Posterior vena cava (tissue), 2 donors: ENCODE measurements around the gene ITLN2. TPM values are rescaled to one million over a fixed set of nuclear protein-coding genes. Genes with fewer than 3 reads are reported as not detected.
"Not testable (repeated sequence)": the region's sequence is repeated elsewhere in the genome, so short reads cannot be mapped to it uniquely, and the experiment has no call there.

Experiments used
- DNase-seq: peaks from one replicate; pipeline ENCODE4 v3.0.0-alpha.2; 2020; ENCODE audit warnings: low spot score
- intact Hi-C, 2 donors: fragments of 100-400 bp; cut with DNase I; formaldehyde crosslinking; loops; one replicate each; pipeline versions ENCODE4 v1.14.1 to v1.14.2; 2022 to 2023
- total RNA-seq, 2 donors: library from RNA; stranded (reverse); fragmentation: NEBNext Ultra II Directional; extraction: Animal tissue kit (Norgen Biotek cat#: 25700); gene quantifications; one replicate each; pipeline ENCODE4 v1.2.1, GENCODE V29; 2021
- donor health status: DM: yes; HTN: yes; CAD: no.
- donor health status: DM: yes; HTN: yes; CAD: no.

Gene ITLN2
- total RNA-seq, 2 donors from 2014 or later = not detected

GRCh38 chr1:160911925-160912324 lies 42.7 kb downstream of the ITLN2 start:
- intact Hi-C loops = no loop called here
- no peak for DNase-seq

GRCh38 chr1:160911441-160911840 lies 43.2 kb downstream of the ITLN2 start:
- no peak for DNase-seq
- intact Hi-C loops = no loop called here

- intact Hi-C loops = no loop called here
- no peak for DNase-seq
Observed at GRCh38 chr1:160910170-160910750, 44.3 kb downstream of the ITLN2 start.

GRCh38 chr1:160907976-160908375 lies 46.6 kb downstream of the ITLN2 start:
- intact Hi-C loops = no loop called here
- DNase-seq = no peak

GRCh38 chr1:160905617-160905989 lies 49.0 kb downstream of the ITLN2 start:
- no peak for DNase-seq
- intact Hi-C loops = no loop called here

- intact Hi-C loops = no loop called here
Observed at GRCh38 chr1:160904783-160905616, 49.6 kb downstream of the ITLN2 start.

GRCh38 chr1:160902251-160902650 lies 52.4 kb downstream of the ITLN2 start:
- intact Hi-C loops = not testable (repeated sequence)

More at GRCh38 chr1:160904783-160905616, 49.6 kb downstream of the ITLN2 start:
- DNase-seq = no peak

GRCh38 chr1:160901768-160902167 lies 52.8 kb downstream of the ITLN2 start:
- no peak for DNase-seq
- intact Hi-C loops = no loop called here

More at GRCh38 chr1:160902251-160902650, 52.4 kb downstream of the ITLN2 start:
- not testable (repeated sequence) for DNase-seq

GRCh38 chr1:160900683-160901082 lies 53.9 kb downstream of the ITLN2 start:
- intact Hi-C loops, DNase-seq: not testable (repeated sequence)

Other genes starting within 250 kb of the ITLN2 start
- 1 to 10 TPM; 3.3 to 5.6 TPM for gene CD48, start 243.0 kb downstream of the ITLN2 start, total RNA-seq
- gene SLAMF7, start 215.6 kb downstream of the ITLN2 start, total RNA-seq = under 1 TPM; 0.69 to 0.81 TPM
- gene LY9, start 158.6 kb downstream of the ITLN2 start, total RNA-seq = under 1 TPM; 0.32 to 0.52 TPM
- under 1 TPM; 0.48 to 0.65 TPM for gene CD244, start 91.9 kb downstream of the ITLN2 start, total RNA-seq
- under 1 TPM; 0.29 to 0.60 TPM for gene ITLN1, start 69.6 kb downstream of the ITLN2 start, total RNA-seq
- gene F11R, start 66.3 kb upstream of the ITLN2 start, total RNA-seq = 10 to 100 TPM; 16.0 to 17.3 TPM
- 10 to 100 TPM in 1 of 2 donors, 1 to 10 TPM in 1; 4.5 to 12.5 TPM for gene TSTD1, start 84.2 kb upstream of the ITLN2 start, total RNA-seq
- gene USF1, start 91.2 kb upstream of the ITLN2 start, total RNA-seq = 10 to 100 TPM; 33.5 to 40.0 TPM
- gene ARHGAP30, start 115.1 kb upstream of the ITLN2 start, total RNA-seq = 10 to 100 TPM; 10.5 to 15.2 TPM
- under 1 TPM in 1 of 2 donors, not detected in 1; 0.19 TPM for gene NECTIN4, start 134.7 kb upstream of the ITLN2 start, total RNA-seq
- gene KLHDC9, start 143.6 kb upstream of the ITLN2 start, total RNA-seq = 1 to 10 TPM; 2.4 to 4.2 TPM
- gene PFDN2, start 163.2 kb upstream of the ITLN2 start, total RNA-seq = 10 to 100 TPM; 35.8 to 43.6 TPM
- gene NIT1, start 163.3 kb upstream of the ITLN2 start, total RNA-seq = 10 to 100 TPM; 23.7 to 29.6 TPM
- 10 to 100 TPM; 32.1 to 35.8 TPM for gene DEDD, start 177.9 kb upstream of the ITLN2 start, total RNA-seq
- gene UFC1, start 199.2 kb upstream of the ITLN2 start, total RNA-seq = 10 to 100 TPM; 54.8 to 63.0 TPM
- 10 to 100 TPM; 12.9 to 20.8 TPM for gene USP21, start 204.7 kb upstream of the ITLN2 start, total RNA-seq
- gene PPOX, start 211.6 kb upstream of the ITLN2 start, total RNA-seq = 10 to 100 TPM; 15.0 to 16.8 TPM
- 10 to 100 TPM; 12.7 to 17.3 TPM for gene B4GALT3, start 222.7 kb upstream of the ITLN2 start, total RNA-seq
- 100 to 1,000 TPM in 1 of 2 donors, 10 to 100 TPM in 1; 28.0 to 125 TPM for gene ADAMTS4, start 244.2 kb upstream of the ITLN2 start, total RNA-seq
- gene NDUFS2, start 247.6 kb upstream of the ITLN2 start, total RNA-seq = 10 to 100 TPM; 54.3 to 57.9 TPM